ENCODE results near the gene SORT1. TPM values are rescaled to one million over a fixed set of nuclear protein-coding genes. Genes with fewer than 3 reads are reported as not detected.

Gene SORT1
- total and polyA plus RNA-seq, 2 of the 13 experiments (the other 11 are each of a cell fraction or from before 2014, with no cell fraction given) = 32.4 to 93.0 TPM

- no peak for TF ChIP-seq ZBTB33 (CRISPR knock-in tag; IDR thresholded peaks at IDR 0.05)
- no peak for TF ChIP-seq ZNF280B (CRISPR knock-in tag; IDR thresholded peaks at IDR 0.05; ENCODE audit: borderline replicate concordance)
- no peak for TF ChIP-seq ZNF549 (CRISPR knock-in tag; IDR thresholded peaks at IDR 0.05)
- TF ChIP-seq TGIF2 (CRISPR knock-in tag; IDR thresholded peaks at IDR 0.05) = no peak
- TF ChIP-seq ZFP36 (IDR thresholded peaks at IDR 0.05; ENCODE audit: borderline replicate concordance, low read depth, low read length, partially characterized antibody) = no peak
- TF ChIP-seq GPN1 (CRISPR knock-in tag; IDR thresholded peaks at IDR 0.05; ENCODE audit: borderline replicate concordance) = no peak
- no peak for TF ChIP-seq HDAC6 (IDR thresholded peaks at IDR 0.05; ENCODE audit: low read depth, low read length)
- TF ChIP-seq LCORL (IDR thresholded peaks at IDR 0.05) = no peak
- TF ChIP-seq LCORL (CRISPR knock-in tag; IDR thresholded peaks at IDR 0.05) = no peak
- no peak for TF ChIP-seq ZNF883 (CRISPR knock-in tag; IDR thresholded peaks at IDR 0.05; ENCODE audit: not compliant biosample characterization)
- TF ChIP-seq ZNF652 (CRISPR knock-in tag; IDR thresholded peaks at IDR 0.05; ENCODE audit: borderline replicate concordance, low read depth) = no peak
Measured at GRCh38 chr1:109315288-109315687, 82.4 kb downstream of the SORT1 start (continued).

GRCh38 chr1:109314795-109315194 lies 82.9 kb downstream of the SORT1 start:
- CTCF ChIA-PET (ENCODE audit: low intra/inter-chr PET ratio, low total read pairs) = no interaction called here
- Histone ChIP-seq H3K79me2 (ENCODE audit: insufficient read depth, low read length) (no peaks in the 10 kb centered on the region), H3K4me3 (replicated peaks in 1 of 3; ENCODE audit: insufficient read depth in 1 of 3, low read depth in 2 of 3, low read length in 3 of 3) (no peak overlapping the region), H4K20me1 (ENCODE audit: insufficient read depth, low read length) (no peaks in the 10 kb centered on the region), H3K27me3 (ENCODE audit: control insufficient read depth in 1 of 2, insufficient read depth in 2 of 2, low read length in 2 of 2) (no peaks in the 10 kb centered on the region), H2AFZ (ENCODE audit: low read length) (no peak overlapping the region), H3K36me3 (replicated peaks in 1 of 2; ENCODE audit: control insufficient read depth in 1 of 2, insufficient read depth in 2 of 2, low read length in 2 of 2) (peaks cover 25 to 66% of the 10 kb centered on the region in 2 experiments), H3K9ac (ENCODE audit: insufficient read depth, low read depth, low read length) (no peak overlapping the region), H3K27ac (ENCODE audit: extremely low read length, insufficient read depth, low read length) (no peak overlapping the region), H3K4me2 (ENCODE audit: low read depth, low read length) (no peak overlapping the region), H3K4me1 (ENCODE audit: insufficient read depth, low read length) (peaks cover 21% of the 10 kb centered on the region), H3K9me3 (ENCODE audit: low read length) (no peaks in the 10 kb centered on the region)
- TF ChIP-seq ZBTB49 (CRISPR knock-in tag; IDR thresholded peaks at IDR 0.05; ENCODE audit: borderline replicate concordance) = no peak
- FAIRE-seq (no peak), ATAC-seq (no peak), DNase-seq (ENCODE audit: low spot score) (no peak)
- 100% methylated on average over 1 of the region's 1 CpG for WGBS (ENCODE audit: low lambda C conversion rate)
- POLR2A ChIA-PET = no interaction called here
- in situ Hi-C loops (cut with HindIII; ENCODE audit: extremely low pct_ligation_motif_present, low pct_unique_long_range_greater_than_20kb) = no loop called here
- no TSS peak for BruUV-seq (replicated peaks)
- intact Hi-C loops (cut with micrococcal nuclease; ENCODE audit: unreplicated experiment) = no loop called here
